ENCODE results near the gene KNDC1. TPM values are rescaled to one million over a fixed set of nuclear protein-coding genes. Genes with fewer than 3 reads are reported as not detected.

Gene KNDC1
- 8.6 TPM for total RNA-seq

GRCh38 chr10:133159950-133160825, at the start of gene KNDC1:
Gene KNDC1 (plus strand): TSS chr10:133160219. CDS start chr10:133160468, 249 bp downstream.

GRCh38 chr10:133230044-133230361, 70.0 kb downstream of the KNDC1 start, which contains the start of gene UTF1:
Gene UTF1 (plus strand): TSS chr10:133230217. CDS start chr10:133230289, 72 bp downstream.

GRCh38 chr10:133237588-133238465, 77.8 kb downstream of the KNDC1 start, which contains the start of gene VENTX:
Gene VENTX (plus strand): TSS chr10:133237855. CDS start chr10:133237915, 60 bp downstream.

Other genes with a start within 250 kb of the KNDC1 start
- 7.5 TPM for gene CFAP46, start 217.6 kb upstream of the KNDC1 start, total RNA-seq
- gene ADGRA1, start 72.3 kb upstream of the KNDC1 start, total RNA-seq: 5.4 TPM
- gene UTF1, start 70.0 kb downstream of the KNDC1 start, total RNA-seq: not detected
- 0.22 TPM for gene VENTX, start 77.6 kb downstream of the KNDC1 start, total RNA-seq
- 4.0 TPM for gene ADAM8, start 116.6 kb downstream of the KNDC1 start, total RNA-seq
- gene TUBGCP2, start 148.7 kb downstream of the KNDC1 start, total RNA-seq: 71.5 TPM
- gene ZNF511, start 148.7 kb downstream of the KNDC1 start, total RNA-seq: 15.3 TPM
- gene CALY, start 176.7 kb downstream of the KNDC1 start, total RNA-seq: 3.0 TPM
- gene PRAP1, start 187.2 kb downstream of the KNDC1 start, total RNA-seq: 2.0 TPM
- 7.3 TPM for gene FUOM, start 197.8 kb downstream of the KNDC1 start, total RNA-seq
- 48.3 TPM for gene ECHS1, start 213.1 kb downstream of the KNDC1 start, total RNA-seq
- gene PAOX, start 219.0 kb downstream of the KNDC1 start, total RNA-seq: 10.3 TPM
- 42.4 TPM for gene MTG1, start 233.9 kb downstream of the KNDC1 start, total RNA-seq

All from camera-type eye (tissue), 1 donor.